Measurements from ENCODE around the gene RHAG.

DNA sequence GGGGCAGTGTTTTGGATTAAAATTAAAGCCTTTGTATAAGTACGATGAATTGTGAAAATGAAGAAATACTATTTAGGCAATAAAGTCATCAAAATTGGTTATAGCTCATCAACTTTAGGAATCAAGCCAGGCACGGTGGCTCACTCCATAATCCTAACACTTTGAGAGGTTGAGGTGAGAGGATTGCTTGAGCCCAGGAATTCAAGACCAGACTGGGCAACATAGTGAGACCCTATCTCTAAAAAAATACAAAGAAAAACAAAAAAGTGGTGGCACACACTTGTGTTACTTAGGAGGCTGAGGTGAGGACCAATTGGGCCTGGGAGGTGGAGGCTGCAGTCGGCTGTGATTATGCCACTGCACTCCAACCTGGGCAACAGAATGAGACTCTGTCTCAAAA, 8.5 kb upstream of the RHAG start:
- TF ChIP-seq, protein P1, sequence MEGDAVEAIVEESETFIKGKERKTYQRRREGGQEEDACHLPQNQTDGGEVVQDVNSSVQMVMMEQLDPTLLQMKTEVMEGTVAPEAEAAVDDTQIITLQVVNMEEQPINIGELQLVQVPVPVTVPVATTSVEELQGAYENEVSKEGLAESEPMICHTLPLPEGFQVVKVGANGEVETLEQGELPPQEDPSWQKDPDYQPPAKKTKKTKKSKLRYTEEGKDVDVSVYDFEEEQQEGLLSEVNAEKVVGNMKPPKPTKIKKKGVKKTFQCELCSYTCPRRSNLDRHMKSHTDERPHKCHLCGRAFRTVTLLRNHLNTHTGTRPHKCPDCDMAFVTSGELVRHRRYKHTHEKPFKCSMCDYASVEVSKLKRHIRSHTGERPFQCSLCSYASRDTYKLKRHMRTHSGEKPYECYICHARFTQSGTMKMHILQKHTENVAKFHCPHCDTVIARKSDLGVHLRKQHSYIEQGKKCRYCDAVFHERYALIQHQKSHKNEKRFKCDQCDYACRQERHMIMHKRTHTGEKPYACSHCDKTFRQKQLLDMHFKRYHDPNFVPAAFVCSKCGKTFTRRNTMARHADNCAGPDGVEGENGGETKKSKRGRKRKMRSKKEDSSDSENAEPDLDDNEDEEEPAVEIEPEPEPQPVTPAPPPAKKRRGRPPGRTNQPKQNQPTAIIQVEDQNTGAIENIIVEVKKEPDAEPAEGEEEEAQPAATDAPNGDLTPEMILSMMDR (IDR thresholded peaks at IDR 0.05) = no peak
- TF ChIP-seq POLR2A (IDR thresholded peaks at IDR 0.05) = no peak

All from lower leg skin (tissue), 3 donors.